HG02973 (cell line): ENCODE measurements around the gene RUFY1.
A peak's percentile ranks its signal among the peaks of the same experiment; 100 is the strongest.

Source experiments
- ATAC-seq: cut with Tn5 transposase; IDR thresholded peaks from one replicate; pipeline ENCODE4 v1.9.1; 2021; ENCODE audit warnings: moderate library complexity; ENCODE audit not compliant: unreplicated experiment

Gene RUFY1

GRCh38 chr5:179657302-179658178 is 107.2 kb downstream of the RUFY1 start:
- ATAC-seq, result peak; percentile 94

GRCh38 chr5:179658179-179658856 is 108.0 kb downstream of the RUFY1 start:
- ATAC-seq, result peak; percentile 60
